B cell (primary cell): Measurements from ENCODE around the gene NAGPA. TPM values are rescaled to one million over a fixed set of nuclear protein-coding genes. Genes with fewer than 3 reads are reported as not detected.

Source experiments
- ATAC-seq: fragments of 200-7000 bp; cut with Tn5 transposase; one replicate; pipeline ENCODE4 v1.10.0; 2021; ENCODE audit warnings: low read depth, mild to moderate bottlenecking, moderate number of reproducible peaks, moderate library complexity
- CTCF ChIA-PET: fragments of 350-600 bp; sonication (Branson Sonifier 250); formaldehyde crosslinking; loops from one replicate; lab custom pipeline; 2021; ENCODE audit warnings: antibody characterized with exemption, inconsistent platforms; lab: Charles Lee
- POLR2A ChIA-PET: fragments of 350-600 bp; sonication (Branson Sonifier 250); formaldehyde crosslinking; loops from one replicate; lab custom pipeline; 2021; ENCODE audit warnings: antibody characterized with exemption; lab: Charles Lee
- DNase-seq: peaks from one replicate; pipeline ENCODE4 v3.0.0; 2013
- H2AFZ ChIP-seq: 2 replicates; pipeline ENCODE4 v1.6.1; 2012; ENCODE audit warnings: mild to moderate bottlenecking, low read depth, low read length; ENCODE audit not compliant: insufficient read depth, poor library complexity, severe bottlenecking
- H3K27ac ChIP-seq, 2 donors: 1 replicate in 1 of 2; 2 replicates in 1 of 2; pipeline ENCODE4 v1.5.1; 2012 to 2013; ENCODE audit warnings: low read length in 2 of 2, mild to moderate bottlenecking in 2 of 2, moderate library complexity in 1 of 2
- H3K27me3 ChIP-seq, 4 experiments: fragments of 200-600 bp in 1 of 4; sonication (generic) in 1 of 4; replicated peaks in 1 of 4; 1 replicate in 2 of 4; 2 replicates in 2 of 4; pipeline versions ENCODE4 v1.6.1 to v1.7.0; 2013 to 2016; ENCODE audit warnings: low read length in 3 of 4, mild to moderate bottlenecking in 2 of 4, mixed read lengths in 1 of 4, moderate library complexity in 1 of 4; ENCODE audit not compliant: insufficient read depth in 4 of 4, control insufficient read depth in 3 of 4; ENCODE audit errors: control extremely low read depth in 1 of 4
- H3K36me3 ChIP-seq, 2 experiments: replicated peaks in 1 of 2; 1 replicate in 1 of 2; 2 replicates in 1 of 2; pipeline versions ENCODE4 v1.6.1 to v1.7.1; 2013; ENCODE audit warnings: low read length in 1 of 2; ENCODE audit not compliant: insufficient read depth in 2 of 2, control insufficient read depth in 1 of 2; ENCODE audit errors: control extremely low read depth in 1 of 2, extremely low read depth in 1 of 2
- H3K4me1 ChIP-seq, 2 donors: fragments of 200-600 bp in 1 of 2; sonication (generic) in 1 of 2; 1 replicate in 1 of 2; 2 replicates in 1 of 2; pipeline versions ENCODE4 v1.5.1 to v1.6.1; 2013 to 2017; ENCODE audit warnings: low read length in 2 of 2; ENCODE audit not compliant: control insufficient read depth in 2 of 2, insufficient read depth in 2 of 2
- H3K4me2 ChIP-seq: replicated peaks from 2 replicates; pipeline ENCODE3; 2012; ENCODE audit warnings: mild to moderate bottlenecking, low read depth, low read length; ENCODE audit not compliant: poor library complexity, severe bottlenecking
- H3K4me3 ChIP-seq, 5 experiments: fragments of 200-600 bp in 1 of 5; sonication (generic) in 1 of 5; 1 replicate in 3 of 5; 2 replicates in 2 of 5; pipeline versions ENCODE4 v1.5.1 to v1.7.0; 2011 to 2016; ENCODE audit warnings: low read length in 4 of 5, mild to moderate bottlenecking in 4 of 5, low read depth in 2 of 5, control low read depth in 1 of 5, moderate library complexity in 1 of 5; ENCODE audit not compliant: insufficient read depth in 1 of 5; ENCODE audit errors: control extremely low read depth in 1 of 5, extremely low read depth in 1 of 5
- H3K79me2 ChIP-seq: fragments of 200-600 bp; sonication (generic); one replicate; pipeline ENCODE4 v1.6.0; 2016; ENCODE audit warnings: low read length; ENCODE audit not compliant: control insufficient read depth, insufficient read depth
- H3K9ac ChIP-seq: fragments of 200-600 bp; sonication (generic); 2 replicates; pipeline ENCODE4 v1.6.1; 2017; ENCODE audit warnings: mild to moderate bottlenecking, low read length, moderate library complexity
- H3K9me3 ChIP-seq, 3 donors: one replicate each; pipeline versions ENCODE4 v1.6.1 to v1.7.1; 2013; ENCODE audit warnings: low read length in 2 of 3; ENCODE audit not compliant: control insufficient read depth in 2 of 3, insufficient read depth in 1 of 3; ENCODE audit errors: control extremely low read depth in 1 of 3
- H4K20me1 ChIP-seq: 2 replicates; pipeline ENCODE4 v1.6.0; 2012; ENCODE audit warnings: mild to moderate bottlenecking, low read length; ENCODE audit not compliant: insufficient read depth, control insufficient read depth, poor library complexity, severe bottlenecking
- H3K27ac Mint-ChIP-seq: one replicate; pipeline ENCODE4 v1.8.0; 2021; ENCODE audit warnings: mixed read lengths
- H3K27me3 Mint-ChIP-seq: one replicate; pipeline ENCODE4 v1.8.0; 2021; ENCODE audit warnings: mixed read lengths
- H3K4me1 Mint-ChIP-seq: one replicate; pipeline ENCODE4 v1.8.0; 2021; ENCODE audit warnings: mixed read lengths
- H3K4me3 Mint-ChIP-seq: one replicate; pipeline ENCODE4 v1.8.0; 2021; ENCODE audit warnings: mixed read lengths
- H3K9me3 Mint-ChIP-seq: one replicate; pipeline ENCODE4 v1.8.0; 2022; ENCODE audit warnings: mixed read lengths; ENCODE audit not compliant: insufficient read depth
- CTCF ChIP-seq: fragments of 200-600 bp; IDR thresholded peaks from one replicate; pipeline ENCODE4 v1.8.0; 2022; ENCODE audit warnings: antibody characterized with exemption, mild to moderate bottlenecking
- EZH2 ChIP-seq: IDR thresholded peaks from 2 replicates; pipeline ENCODE4 v1.6.1; 2012; ENCODE audit warnings: borderline replicate concordance, low read depth, mild to moderate bottlenecking, moderate library complexity, low read length; ENCODE audit not compliant: insufficient read depth, poor library complexity, severe bottlenecking
- WGBS: methylation state at CpG from one replicate; pipeline ENCODE4 v1.1.5; 2013; ENCODE audit warnings: missing lambda C conversion rate; ENCODE audit not compliant: insufficient coverage; 5-methylcytosine and 5-hydroxymethylcytosine counted together
- intact Hi-C: fragments of 100-400 bp; cut with micrococcal nuclease; formaldehyde crosslinking; loops from one replicate; pipeline ENCODE4 v1.10.0; 2022
- polyA plus RNA-seq: library from polyadenylated mRNA; depleted of rRNA; stranded (reverse); fragments of >200 nt; gene quantifications from 2 replicates; pipeline ENCODE4 v1.2.3, GENCODE V29; 2012
- total RNA-seq, 2 donors: library from RNA; stranded (reverse); fragments of 120-200 nt in 1 of 2; gene quantifications; 1 replicate in 1 of 2; 2 replicates in 1 of 2; pipeline versions ENCODE4 v1.2.3 to v1.2.4, GENCODE V29; 2013 to 2022

Gene NAGPA
- total and polyA plus RNA-seq, 2 donors (not counting 1 experiment from before 2014, with no cell fraction given), result 38.4 to 38.6 TPM

GRCh38 chr16:4989391-4990006 lies 44.2 kb downstream of the NAGPA start:
- DNase-seq (no peak), ATAC-seq (no peak)
- no peaks in the 10 kb centered on the region for H3K36me3 ChIP-seq
- ChIA-PET CTCF (no interaction called here), POLR2A (no interaction called here)
- no peak for TF ChIP-seq CTCF
- TF ChIP-seq EZH2, result no peak
- H3K9me3 ChIP-seq, result peaks cover 0 to 28% (median 0%) of the 10 kb centered on the region in 3 donors
- H2AFZ ChIP-seq, result no peak overlapping the region
- H3K27me3 ChIP-seq, result peaks cover 0 to 48% (median 17%) of the 10 kb centered on the region in 4 experiments
- 98% methylated on average over 6 of the region's 9 CpGs for WGBS
- Mint-ChIP-seq H3K27ac (no peak overlapping the region), H3K4me3 (no peak overlapping the region), H3K9me3 (no peaks in the 10 kb centered on the region), H3K27me3 (peaks cover 36% of the 10 kb centered on the region), H3K4me1 (peaks cover 5% of the 10 kb centered on the region)
- no peak overlapping the region for H3K4me2 ChIP-seq
- H3K4me3 ChIP-seq, result no peak overlapping the region
- intact Hi-C loops, result no loop called here
- no peaks in the 10 kb centered on the region for H3K79me2 ChIP-seq
- peaks cover 7 to 10% of the 10 kb centered on the region in 2 donors for H3K4me1 ChIP-seq
- H3K9ac ChIP-seq, result no peak overlapping the region
- H3K27ac ChIP-seq, result no peak overlapping the region
- no peaks in the 10 kb centered on the region for H4K20me1 ChIP-seq

GRCh38 chr16:4988647-4989046 lies 45.1 kb downstream of the NAGPA start:
- DNase-seq, result no peak
- intact Hi-C loops, result no loop called here
- Mint-ChIP-seq H3K9me3 (no peaks in the 10 kb centered on the region), H3K27me3 (peaks cover 35% of the 10 kb centered on the region), H3K27ac (no peak overlapping the region), H3K4me1 (peaks cover 5% of the 10 kb centered on the region), H3K4me3 (no peak overlapping the region)
- Histone ChIP-seq H3K9ac (no peak overlapping the region), H3K4me1 (peaks cover 7 to 10% of the 10 kb centered on the region in 2 donors), H3K79me2 (no peaks in the 10 kb centered on the region), H3K4me2 (no peak overlapping the region), H3K9me3 (peaks cover 0 to 28% (median 0%) of the 10 kb centered on the region in 3 donors), H3K27ac (no peak overlapping the region), H3K27me3 (peaks cover 0 to 48% (median 17%) of the 10 kb centered on the region in 4 experiments), H4K20me1 (no peaks in the 10 kb centered on the region), H3K36me3 (no peaks in the 10 kb centered on the region), H3K4me3 (no peak overlapping the region), H2AFZ (no peak overlapping the region)
- TF ChIP-seq CTCF, result no peak
- no peak for TF ChIP-seq EZH2
- no peak for ATAC-seq
- POLR2A ChIA-PET, result no interaction called here
- CTCF ChIA-PET, result no interaction called here
- 96% methylated on average over 2 of the region's 5 CpGs for WGBS
